Measurements from ENCODE around the gene TNF. TPM values are rescaled to one million over a fixed set of nuclear protein-coding genes. Genes with fewer than 3 reads are reported as not detected.

Gene TNF
- total RNA-seq, 1 experiment from 2014 or later: 0.91 TPM

DNA sequence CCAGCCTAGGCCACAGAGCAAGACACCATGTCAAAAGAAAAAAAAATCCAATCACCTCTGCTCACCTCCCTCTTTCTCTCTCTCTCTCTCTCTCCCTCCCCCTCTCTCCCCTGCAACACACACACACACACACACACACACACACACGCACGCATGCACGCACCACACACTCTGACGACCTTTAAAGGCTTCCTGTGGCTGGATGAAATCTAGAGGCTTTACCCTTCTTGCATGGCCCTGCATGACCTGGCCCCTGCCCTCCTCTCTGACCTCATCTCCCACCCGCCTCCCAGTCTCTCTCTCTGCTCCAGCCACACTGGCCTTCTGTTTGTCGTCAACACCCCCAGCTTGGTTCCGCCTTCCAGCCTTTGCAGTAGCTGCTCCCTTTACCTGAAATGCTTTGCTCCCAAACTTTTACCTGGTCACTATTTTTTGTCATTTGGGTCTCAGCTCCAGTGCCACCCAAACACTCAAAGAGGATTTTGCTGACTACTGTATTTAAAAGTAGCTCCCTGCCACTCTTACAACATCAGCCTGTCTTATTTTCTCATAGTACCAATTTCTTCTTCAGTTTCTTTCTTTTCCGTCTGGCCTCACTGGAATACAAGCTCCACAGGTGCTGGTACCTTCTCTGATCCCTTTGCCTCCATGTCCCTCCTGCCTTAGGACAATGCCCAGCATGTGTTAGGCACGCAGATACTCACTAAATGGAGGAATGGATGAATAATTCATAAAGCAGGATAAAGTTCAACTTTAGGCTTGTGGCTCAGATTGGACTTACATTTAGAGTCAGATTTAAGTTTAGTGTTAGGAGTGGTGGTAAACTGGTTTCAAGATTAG, 7.6 kb upstream of the TNF start:
- in situ Hi-C loops (cut with HindIII; ENCODE audit: low pct_unique_long_range_greater_than_20kb, low sequenced_read_pairs): no loop called here
- DNase-seq (ENCODE audit: low read depth): no peak

DNA sequence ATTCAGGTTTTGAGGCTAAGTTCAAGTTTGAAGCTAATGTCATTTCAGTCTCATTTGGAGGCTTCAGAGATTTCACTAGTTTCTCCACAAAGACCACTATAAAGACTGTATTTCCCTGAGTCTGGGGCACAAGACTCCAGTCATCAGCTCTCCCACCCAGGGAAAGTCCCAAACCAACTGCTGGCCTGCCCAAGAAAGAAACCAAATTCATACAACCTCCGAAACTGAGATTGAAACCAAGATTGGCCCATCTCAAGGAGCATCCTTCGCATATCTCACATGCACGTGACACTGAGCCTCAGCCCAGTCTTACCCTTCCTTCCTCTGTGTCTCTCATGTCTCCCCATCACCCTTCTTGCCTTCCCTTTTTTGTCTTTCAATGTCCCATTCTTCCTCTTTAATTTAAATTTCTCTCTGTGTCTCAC, 6.8 kb upstream of the TNF start:
- DNase-seq (ENCODE audit: low read depth): no peak
- in situ Hi-C loops (cut with HindIII; ENCODE audit: low pct_unique_long_range_greater_than_20kb, low sequenced_read_pairs): no loop called here

DNA sequence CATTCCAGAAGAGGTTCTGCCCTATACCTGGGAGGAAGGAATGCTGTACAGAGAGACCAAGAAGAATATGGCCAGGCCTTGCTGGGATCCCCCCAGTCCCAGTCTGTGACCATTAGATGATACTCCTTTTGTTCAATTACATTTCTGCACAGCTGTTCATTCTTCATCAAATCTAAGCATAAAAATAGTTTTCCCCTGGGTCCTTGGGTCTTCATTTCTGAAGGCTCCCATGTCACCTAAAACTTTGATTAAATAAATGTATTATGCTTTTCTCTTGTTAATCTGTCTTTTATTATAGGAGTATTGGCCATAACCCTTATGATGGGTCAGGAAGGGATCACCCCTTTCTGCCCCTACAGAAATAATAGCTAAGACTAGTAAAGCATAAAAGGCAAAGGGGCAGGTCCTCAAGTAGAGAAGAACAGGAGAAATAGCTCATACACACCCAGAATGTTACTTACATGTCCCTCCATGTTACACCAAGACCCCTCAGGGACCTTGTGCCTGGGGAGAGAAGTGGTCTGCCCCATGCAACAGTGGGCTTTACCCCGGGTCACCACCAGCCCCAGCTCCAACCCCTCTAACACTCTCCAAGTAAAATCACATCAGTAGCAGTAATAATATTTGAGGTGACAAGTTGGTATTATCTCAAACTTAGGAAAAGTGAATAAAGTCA, 5.4 kb upstream of the TNF start:
- in situ Hi-C loops (cut with HindIII; ENCODE audit: low pct_unique_long_range_greater_than_20kb, low sequenced_read_pairs): no loop called here
- DNase-seq (ENCODE audit: low read depth): no peak

DNA sequence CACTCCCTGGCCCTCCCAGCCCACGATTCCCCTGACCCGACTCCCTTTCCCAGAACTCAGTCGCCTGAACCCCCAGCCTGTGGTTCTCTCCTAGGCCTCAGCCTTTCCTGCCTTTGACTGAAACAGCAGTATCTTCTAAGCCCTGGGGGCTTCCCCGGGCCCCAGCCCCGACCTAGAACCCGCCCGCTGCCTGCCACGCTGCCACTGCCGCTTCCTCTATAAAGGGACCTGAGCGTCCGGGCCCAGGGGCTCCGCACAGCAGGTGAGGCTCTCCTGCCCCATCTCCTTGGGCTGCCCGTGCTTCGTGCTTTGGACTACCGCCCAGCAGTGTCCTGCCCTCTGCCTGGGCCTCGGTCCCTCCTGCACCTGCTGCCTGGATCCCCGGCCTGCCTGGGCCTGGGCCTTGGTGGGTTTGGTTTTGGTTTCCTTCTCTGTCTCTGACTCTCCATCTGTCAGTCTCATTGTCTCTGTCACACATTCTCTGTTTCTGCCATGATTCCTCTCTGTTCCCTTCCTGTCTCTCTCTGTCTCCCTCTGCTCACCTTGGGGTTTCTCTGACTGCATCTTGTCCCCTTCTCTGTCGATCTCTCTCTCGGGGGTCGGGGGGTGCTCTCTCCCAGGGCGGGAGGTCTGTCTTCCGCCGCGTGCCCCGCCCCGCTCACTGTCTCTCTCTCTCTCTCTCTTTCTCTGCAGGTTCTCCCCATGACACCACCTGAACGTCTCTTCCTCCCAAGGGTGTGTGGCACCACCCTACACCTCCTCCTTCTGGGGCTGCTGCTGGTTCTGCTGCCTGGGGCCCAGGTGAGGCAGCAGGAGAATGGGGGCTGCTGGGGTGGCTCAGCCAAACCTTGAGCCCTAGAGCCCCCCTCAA, 3.1 kb upstream of the TNF start, which contains the start of gene LTA:
Gene LTA (plus strand): TSS at position 249 of the 871 bp plus-strand sequence. CDS start 454 bp downstream, at position 703.
- in situ Hi-C loops (cut with HindIII; ENCODE audit: low pct_unique_long_range_greater_than_20kb, low sequenced_read_pairs): no loop called here
- DNase-seq (ENCODE audit: low read depth): no peak

DNA sequence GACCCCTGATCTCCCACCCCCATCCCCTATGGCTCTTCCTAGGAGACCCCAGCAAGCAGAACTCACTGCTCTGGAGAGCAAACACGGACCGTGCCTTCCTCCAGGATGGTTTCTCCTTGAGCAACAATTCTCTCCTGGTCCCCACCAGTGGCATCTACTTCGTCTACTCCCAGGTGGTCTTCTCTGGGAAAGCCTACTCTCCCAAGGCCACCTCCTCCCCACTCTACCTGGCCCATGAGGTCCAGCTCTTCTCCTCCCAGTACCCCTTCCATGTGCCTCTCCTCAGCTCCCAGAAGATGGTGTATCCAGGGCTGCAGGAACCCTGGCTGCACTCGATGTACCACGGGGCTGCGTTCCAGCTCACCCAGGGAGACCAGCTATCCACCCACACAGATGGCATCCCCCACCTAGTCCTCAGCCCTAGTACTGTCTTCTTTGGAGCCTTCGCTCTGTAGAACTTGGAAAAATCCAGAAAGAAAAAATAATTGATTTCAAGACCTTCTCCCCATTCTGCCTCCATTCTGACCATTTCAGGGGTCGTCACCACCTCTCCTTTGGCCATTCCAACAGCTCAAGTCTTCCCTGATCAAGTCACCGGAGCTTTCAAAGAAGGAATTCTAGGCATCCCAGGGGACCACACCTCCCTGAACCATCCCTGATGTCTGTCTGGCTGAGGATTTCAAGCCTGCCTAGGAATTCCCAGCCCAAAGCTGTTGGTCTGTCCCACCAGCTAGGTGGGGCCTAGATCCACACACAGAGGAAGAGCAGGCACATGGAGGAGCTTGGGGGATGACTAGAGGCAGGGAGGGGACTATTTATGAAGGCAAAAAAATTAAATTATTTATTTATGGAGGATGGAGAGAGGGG, 1.9 kb upstream of the TNF start:
- no peak for DNase-seq (ENCODE audit: low read depth)
- in situ Hi-C loops (cut with HindIII; ENCODE audit: low pct_unique_long_range_greater_than_20kb, low sequenced_read_pairs): no loop called here

DNA sequence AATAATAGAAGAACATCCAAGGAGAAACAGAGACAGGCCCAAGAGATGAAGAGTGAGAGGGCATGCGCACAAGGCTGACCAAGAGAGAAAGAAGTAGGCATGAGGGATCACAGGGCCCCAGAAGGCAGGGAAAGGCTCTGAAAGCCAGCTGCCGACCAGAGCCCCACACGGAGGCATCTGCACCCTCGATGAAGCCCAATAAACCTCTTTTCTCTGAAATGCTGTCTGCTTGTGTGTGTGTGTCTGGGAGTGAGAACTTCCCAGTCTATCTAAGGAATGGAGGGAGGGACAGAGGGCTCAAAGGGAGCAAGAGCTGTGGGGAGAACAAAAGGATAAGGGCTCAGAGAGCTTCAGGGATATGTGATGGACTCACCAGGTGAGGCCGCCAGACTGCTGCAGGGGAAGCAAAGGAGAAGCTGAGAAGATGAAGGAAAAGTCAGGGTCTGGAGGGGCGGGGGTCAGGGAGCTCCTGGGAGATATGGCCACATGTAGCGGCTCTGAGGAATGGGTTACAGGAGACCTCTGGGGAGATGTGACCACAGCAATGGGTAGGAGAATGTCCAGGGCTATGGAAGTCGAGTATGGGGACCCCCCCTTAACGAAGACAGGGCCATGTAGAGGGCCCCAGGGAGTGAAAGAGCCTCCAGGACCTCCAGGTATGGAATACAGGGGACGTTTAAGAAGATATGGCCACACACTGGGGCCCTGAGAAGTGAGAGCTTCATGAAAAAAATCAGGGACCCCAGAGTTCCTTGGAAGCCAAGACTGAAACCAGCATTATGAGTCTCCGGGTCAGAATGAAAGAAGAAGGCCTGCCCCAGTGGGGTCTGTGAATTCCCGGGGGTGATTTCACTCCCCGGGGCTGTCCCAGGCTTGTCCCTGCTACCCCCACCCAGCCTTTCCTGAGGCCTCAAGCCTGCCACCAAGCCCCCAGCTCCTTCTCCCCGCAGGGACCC, 981 bp upstream of the TNF start:
- in situ Hi-C loops (cut with HindIII; ENCODE audit: low pct_unique_long_range_greater_than_20kb, low sequenced_read_pairs): no loop called here
- DNase-seq (ENCODE audit: low read depth): no peak

DNA sequence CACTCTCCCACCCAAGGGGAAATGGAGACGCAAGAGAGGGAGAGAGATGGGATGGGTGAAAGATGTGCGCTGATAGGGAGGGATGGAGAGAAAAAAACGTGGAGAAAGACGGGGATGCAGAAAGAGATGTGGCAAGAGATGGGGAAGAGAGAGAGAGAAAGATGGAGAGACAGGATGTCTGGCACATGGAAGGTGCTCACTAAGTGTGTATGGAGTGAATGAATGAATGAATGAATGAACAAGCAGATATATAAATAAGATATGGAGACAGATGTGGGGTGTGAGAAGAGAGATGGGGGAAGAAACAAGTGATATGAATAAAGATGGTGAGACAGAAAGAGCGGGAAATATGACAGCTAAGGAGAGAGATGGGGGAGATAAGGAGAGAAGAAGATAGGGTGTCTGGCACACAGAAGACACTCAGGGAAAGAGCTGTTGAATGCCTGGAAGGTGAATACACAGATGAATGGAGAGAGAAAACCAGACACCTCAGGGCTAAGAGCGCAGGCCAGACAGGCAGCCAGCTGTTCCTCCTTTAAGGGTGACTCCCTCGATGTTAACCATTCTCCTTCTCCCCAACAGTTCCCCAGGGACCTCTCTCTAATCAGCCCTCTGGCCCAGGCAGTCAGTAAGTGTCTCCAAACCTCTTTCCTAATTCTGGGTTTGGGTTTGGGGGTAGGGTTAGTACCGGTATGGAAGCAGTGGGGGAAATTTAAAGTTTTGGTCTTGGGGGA, 754 bp downstream of the TNF start:
- DNase-seq (ENCODE audit: low read depth): no peak
- in situ Hi-C loops (cut with HindIII; ENCODE audit: low pct_unique_long_range_greater_than_20kb, low sequenced_read_pairs): no loop called here

DNA sequence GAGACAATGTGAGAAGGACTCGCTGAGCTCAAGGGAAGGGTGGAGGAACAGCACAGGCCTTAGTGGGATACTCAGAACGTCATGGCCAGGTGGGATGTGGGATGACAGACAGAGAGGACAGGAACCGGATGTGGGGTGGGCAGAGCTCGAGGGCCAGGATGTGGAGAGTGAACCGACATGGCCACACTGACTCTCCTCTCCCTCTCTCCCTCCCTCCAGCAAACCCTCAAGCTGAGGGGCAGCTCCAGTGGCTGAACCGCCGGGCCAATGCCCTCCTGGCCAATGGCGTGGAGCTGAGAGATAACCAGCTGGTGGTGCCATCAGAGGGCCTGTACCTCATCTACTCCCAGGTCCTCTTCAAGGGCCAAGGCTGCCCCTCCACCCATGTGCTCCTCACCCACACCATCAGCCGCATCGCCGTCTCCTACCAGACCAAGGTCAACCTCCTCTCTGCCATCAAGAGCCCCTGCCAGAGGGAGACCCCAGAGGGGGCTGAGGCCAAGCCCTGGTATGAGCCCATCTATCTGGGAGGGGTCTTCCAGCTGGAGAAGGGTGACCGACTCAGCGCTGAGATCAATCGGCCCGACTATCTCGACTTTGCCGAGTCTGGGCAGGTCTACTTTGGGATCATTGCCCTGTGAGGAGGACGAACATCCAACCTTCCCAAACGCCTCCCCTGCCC, 1.7 kb downstream of the TNF start:
- in situ Hi-C loops (cut with HindIII; ENCODE audit: low pct_unique_long_range_greater_than_20kb, low sequenced_read_pairs): no loop called here
- DNase-seq (ENCODE audit: low read depth): no peak

DNA sequence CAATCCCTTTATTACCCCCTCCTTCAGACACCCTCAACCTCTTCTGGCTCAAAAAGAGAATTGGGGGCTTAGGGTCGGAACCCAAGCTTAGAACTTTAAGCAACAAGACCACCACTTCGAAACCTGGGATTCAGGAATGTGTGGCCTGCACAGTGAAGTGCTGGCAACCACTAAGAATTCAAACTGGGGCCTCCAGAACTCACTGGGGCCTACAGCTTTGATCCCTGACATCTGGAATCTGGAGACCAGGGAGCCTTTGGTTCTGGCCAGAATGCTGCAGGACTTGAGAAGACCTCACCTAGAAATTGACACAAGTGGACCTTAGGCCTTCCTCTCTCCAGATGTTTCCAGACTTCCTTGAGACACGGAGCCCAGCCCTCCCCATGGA, 2.2 kb downstream of the TNF start:
- DNase-seq (ENCODE audit: low read depth): no peak
- in situ Hi-C loops (cut with HindIII; ENCODE audit: low pct_unique_long_range_greater_than_20kb, low sequenced_read_pairs): no loop called here

DNA sequence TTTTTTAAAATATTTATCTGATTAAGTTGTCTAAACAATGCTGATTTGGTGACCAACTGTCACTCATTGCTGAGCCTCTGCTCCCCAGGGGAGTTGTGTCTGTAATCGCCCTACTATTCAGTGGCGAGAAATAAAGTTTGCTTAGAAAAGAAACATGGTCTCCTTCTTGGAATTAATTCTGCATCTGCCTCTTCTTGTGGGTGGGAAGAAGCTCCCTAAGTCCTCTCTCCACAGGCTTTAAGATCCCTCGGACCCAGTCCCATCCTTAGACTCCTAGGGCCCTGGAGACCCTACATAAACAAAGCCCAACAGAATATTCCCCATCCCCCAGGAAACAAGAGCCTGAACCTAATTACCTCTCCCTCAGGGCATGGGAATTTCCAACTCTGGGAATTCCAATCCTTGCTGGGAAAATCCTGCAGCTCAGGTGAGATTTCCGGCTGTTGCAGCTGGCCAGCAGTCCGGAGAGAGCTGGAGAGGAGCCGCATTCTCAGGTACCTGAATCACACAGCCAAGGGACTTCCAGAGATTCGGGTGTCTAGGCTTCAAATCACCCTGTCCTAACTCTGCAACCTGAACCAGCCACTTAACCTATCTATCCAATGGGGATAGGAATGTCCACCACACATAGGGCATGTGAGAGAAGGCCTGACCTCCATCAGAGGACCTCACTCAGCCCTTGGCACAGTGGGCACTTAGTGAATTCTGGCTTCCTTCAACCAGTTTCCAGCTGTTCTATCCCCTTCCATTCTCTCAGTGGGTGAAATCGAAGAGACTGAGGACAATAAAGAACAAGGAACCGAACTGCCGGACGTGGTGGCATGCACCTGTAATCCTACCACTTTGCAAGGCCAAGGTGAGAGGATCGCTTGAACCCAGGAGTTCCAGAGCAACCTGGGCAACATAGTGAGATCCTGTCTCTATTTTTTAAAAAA, 3.1 kb downstream of the TNF start:
- in situ Hi-C loops (cut with HindIII; ENCODE audit: low pct_unique_long_range_greater_than_20kb, low sequenced_read_pairs): no loop called here
- DNase-seq (ENCODE audit: low read depth): peak; percentile 79

DNA sequence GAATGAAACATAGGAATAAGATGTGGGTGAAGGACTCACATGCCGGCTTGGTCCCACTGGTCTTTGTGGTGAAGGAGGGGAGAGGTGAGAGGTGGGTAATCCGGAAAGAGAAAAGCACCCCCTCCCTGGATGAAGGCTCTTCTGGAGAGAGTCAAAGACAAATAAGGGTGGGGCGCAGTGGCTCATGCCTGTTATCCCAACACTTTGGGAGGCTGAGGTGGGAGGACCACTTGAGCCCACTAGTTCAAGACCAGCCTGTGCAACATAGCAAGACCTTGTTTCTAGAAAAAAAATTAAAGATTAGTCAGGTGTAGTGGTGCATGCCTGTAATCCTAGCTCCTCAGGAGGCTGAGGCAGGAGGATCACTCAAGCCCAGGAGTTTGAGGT, 3.7 kb downstream of the TNF start:
- DNase-seq (ENCODE audit: low read depth): no peak
- in situ Hi-C loops (cut with HindIII; ENCODE audit: low pct_unique_long_range_greater_than_20kb, low sequenced_read_pairs): no loop called here

DNA sequence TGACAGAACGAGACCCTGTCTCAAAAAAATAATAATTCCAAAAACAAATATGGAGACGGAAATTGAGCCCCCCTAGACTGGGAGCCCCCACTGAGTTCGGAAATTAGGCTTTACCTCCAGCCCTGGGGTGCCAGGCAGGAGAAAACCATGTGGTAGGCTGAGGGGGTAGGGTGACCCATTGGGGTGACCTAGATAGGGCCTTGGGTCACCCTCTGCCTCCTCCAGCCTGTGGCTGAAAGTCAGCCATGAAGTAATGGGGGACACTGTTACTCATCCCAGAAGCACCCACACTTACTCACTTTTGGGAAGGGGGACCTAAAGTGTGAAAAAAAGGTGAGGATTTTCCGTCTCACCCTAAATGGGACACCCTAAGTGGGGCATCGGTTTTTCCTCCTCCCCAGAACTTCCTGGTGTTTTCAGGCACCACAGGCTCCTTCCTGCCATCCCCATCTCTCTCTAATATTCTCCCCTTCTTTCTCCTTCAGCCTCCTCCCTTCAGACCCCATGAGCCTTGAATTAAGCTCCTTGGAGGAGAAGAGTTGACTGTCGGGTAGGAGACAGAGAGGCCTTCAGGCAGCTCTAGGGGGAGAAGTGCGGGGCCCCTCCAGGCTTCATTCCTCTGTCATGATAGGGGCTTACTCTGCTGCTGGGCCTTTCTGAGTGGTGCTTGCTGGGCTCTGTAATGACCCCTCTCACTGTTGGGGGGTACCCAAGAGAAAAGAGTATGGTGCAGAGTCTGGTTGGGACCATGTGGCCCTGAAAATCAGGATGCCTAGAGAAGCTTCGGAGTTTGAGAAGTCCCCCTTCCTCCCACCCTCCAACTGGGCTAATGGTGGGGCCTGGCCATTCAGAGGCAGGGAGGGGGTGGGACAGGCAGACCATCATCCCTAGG, 4.4 kb downstream of the TNF start:
- no peak for DNase-seq (ENCODE audit: low read depth)
- in situ Hi-C loops (cut with HindIII; ENCODE audit: low pct_unique_long_range_greater_than_20kb, low sequenced_read_pairs): no loop called here

DNA sequence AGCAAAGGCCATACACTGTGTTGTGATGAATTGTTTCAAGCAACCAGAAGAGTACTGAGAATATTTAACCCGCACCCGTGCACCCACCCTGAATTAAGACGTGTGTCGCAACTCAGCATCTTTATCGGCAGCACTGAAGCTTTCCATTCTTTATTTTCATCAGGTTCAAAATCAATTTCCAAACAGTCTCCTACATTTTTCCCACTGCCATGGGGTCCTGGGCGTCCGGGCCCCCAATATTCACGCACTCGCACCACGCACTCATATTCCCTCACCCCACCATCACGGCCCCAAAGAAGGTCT, 5.0 kb downstream of the TNF start:
- no peak for DNase-seq (ENCODE audit: low read depth)
- in situ Hi-C loops (cut with HindIII; ENCODE audit: low pct_unique_long_range_greater_than_20kb, low sequenced_read_pairs): no loop called here

DNA sequence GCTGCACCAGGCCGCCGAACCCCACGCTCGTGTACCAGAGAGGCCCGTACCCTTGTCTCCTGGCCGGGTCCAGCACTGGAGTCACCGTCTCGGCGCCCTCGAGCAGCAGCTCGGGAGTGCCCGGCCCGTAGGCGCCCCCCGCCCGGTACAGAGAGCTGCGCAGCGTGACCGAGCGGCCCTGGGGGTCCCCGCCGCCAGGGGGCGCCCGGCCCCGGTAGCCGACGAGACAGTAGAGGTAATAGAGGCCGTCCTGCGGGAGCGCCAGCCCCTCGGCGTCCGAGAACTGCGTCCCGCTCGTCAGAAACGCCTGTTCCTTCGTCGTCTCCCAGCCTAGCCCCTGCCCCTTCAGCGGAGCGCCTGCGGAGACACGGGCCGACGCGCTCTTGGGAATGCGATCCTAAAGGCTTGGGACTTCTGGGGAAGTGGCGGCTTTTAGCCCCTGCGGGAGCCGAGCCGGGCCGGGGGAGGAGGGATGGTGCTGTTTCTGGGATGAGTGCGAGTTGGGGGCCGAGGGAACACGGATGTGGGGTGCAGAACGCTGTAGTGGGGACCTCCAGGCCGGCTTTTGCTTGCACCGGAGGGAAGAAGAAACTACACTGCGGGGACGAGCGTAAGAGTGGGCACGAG, 5.6 kb downstream of the TNF start:
- DNase-seq (ENCODE audit: low read depth): peak; percentile 67
- in situ Hi-C loops (cut with HindIII; ENCODE audit: low pct_unique_long_range_greater_than_20kb, low sequenced_read_pairs): no loop called here
